GM23338 (cell line): ENCODE data around the gene SORCS2. TPM values are rescaled to one million over a fixed set of nuclear protein-coding genes. Genes with fewer than 3 reads are reported as not detected.

Experiments used
- ATAC-seq: fragments of 200-7000 bp; cut with Tn5 transposase; 3 replicates; pipeline ENCODE4 v1.9.1; 2020
- DNase-seq: peaks from one replicate; pipeline ENCODE4 v3.0.0-alpha.2; 2015; ENCODE audit warnings: low spot score
- H2AFZ ChIP-seq: fragments of 200-600 bp; sonication (generic); 2 replicates; pipeline ENCODE4 v1.8.0; 2016; ENCODE audit warnings: antibody characterized with exemption, mild to moderate bottlenecking, moderate library complexity
- H3F3A ChIP-seq: fragments of 200-600 bp; sonication (generic); replicated peaks from 2 replicates; pipeline ENCODE4 v1.8.0; 2017; ENCODE audit warnings: antibody characterized with exemption, mixed run types, low read depth
- H3K27ac ChIP-seq: fragments of 200-600 bp; sonication (generic); 2 replicates; pipeline ENCODE4 v1.6.1; 2016; ENCODE audit warnings: low read depth
- H3K27me3 ChIP-seq: fragments of 200-600 bp; sonication (generic); 2 replicates; pipeline ENCODE4 v1.8.0; 2016; ENCODE audit warnings: mild to moderate bottlenecking, mixed run types, moderate library complexity; ENCODE audit not compliant: insufficient read depth
- H3K36me3 ChIP-seq: fragments of 200-600 bp; sonication (generic); 2 replicates; pipeline ENCODE4 v1.8.0; 2016; ENCODE audit warnings: mild to moderate bottlenecking; ENCODE audit not compliant: insufficient read depth
- H3K4me1 ChIP-seq: fragments of 200-600 bp; sonication (generic); 2 replicates; pipeline ENCODE4 v1.8.0; 2016; ENCODE audit warnings: mild to moderate bottlenecking, moderate library complexity; ENCODE audit not compliant: insufficient read depth
- H3K4me2 ChIP-seq: fragments of 200-600 bp; sonication (generic); 2 replicates; pipeline ENCODE4 v1.7.1; 2017; ENCODE audit warnings: mixed run types
- H3K4me3 ChIP-seq: fragments of 200-600 bp; sonication (generic); 2 replicates; pipeline ENCODE4 v1.6.1; 2016; ENCODE audit warnings: mixed run types
- H3K79me2 ChIP-seq: fragments of 200-600 bp; sonication (generic); replicated peaks from 2 replicates; pipeline ENCODE4 v1.8.0; 2017; ENCODE audit warnings: mild to moderate bottlenecking; ENCODE audit not compliant: insufficient read depth
- H3K9me2 ChIP-seq: fragments of 200-600 bp; sonication (generic); 2 replicates; pipeline ENCODE4 v1.8.0; 2017; ENCODE audit not compliant: insufficient read depth
- H4K20me1 ChIP-seq: fragments of 200-600 bp; sonication (generic); replicated peaks from 2 replicates; pipeline ENCODE4 v1.8.0; 2017; ENCODE audit warnings: mild to moderate bottlenecking; ENCODE audit not compliant: insufficient read depth
- H3K27ac Mint-ChIP-seq: 2 replicates; pipeline ENCODE4 v1.8.0; 2020; ENCODE audit warnings: inconsistent platforms, mild to moderate bottlenecking, moderate library complexity, mixed read lengths
- H3K27me3 Mint-ChIP-seq: 3 replicates; pipeline ENCODE4 v1.8.0; 2022; ENCODE audit warnings: low read depth, mild to moderate bottlenecking, moderate library complexity, mixed read lengths, inconsistent platforms; ENCODE audit not compliant: insufficient read depth, poor library complexity
- H3K36me3 Mint-ChIP-seq: 3 replicates; pipeline ENCODE4 v1.8.0; 2021; ENCODE audit warnings: low read depth, mild to moderate bottlenecking, inconsistent platforms, moderate library complexity, mixed read lengths
- H3K4me1 Mint-ChIP-seq: 3 replicates; pipeline ENCODE4 v1.8.0; 2020; ENCODE audit warnings: mild to moderate bottlenecking, inconsistent platforms, mixed read lengths
- H3K4me3 Mint-ChIP-seq: 3 replicates; pipeline ENCODE4 v1.8.0; 2021; ENCODE audit warnings: moderate library complexity, mild to moderate bottlenecking, inconsistent platforms, mixed read lengths
- H3K9me3 Mint-ChIP-seq: 3 replicates; pipeline ENCODE4 v1.8.0; 2020; ENCODE audit warnings: moderate library complexity, mild to moderate bottlenecking, inconsistent platforms, mixed read lengths
- CREB1 ChIP-seq: fragments of 250-450 bp; sonication (Bioruptor Pico); IDR thresholded peaks from 2 replicates; pipeline ENCODE4 v1.5.0; 2020; ENCODE audit warnings: low read depth, mild to moderate bottlenecking, moderate library complexity
- CTCF ChIP-seq, 2 experiments: fragments of 200-600 bp in 1 of 2; sonication (generic) in 1 of 2; conservative IDR thresholded peaks; 2 replicates each; pipeline versions ENCODE4 v1.5.1 to v1.6.1; 2016 to 2017; ENCODE audit warnings: antibody characterized with exemption in 2 of 2, low read depth in 2 of 2, mild to moderate bottlenecking in 2 of 2, moderate library complexity in 1 of 2
- ETS1 ChIP-seq: IDR thresholded peaks from 2 replicates; pipeline ENCODE4 v1.6.1; 2016; ENCODE audit warnings: antibody characterized with exemption
- EZH2 ChIP-seq: fragments of 200-600 bp; sonication (generic); IDR thresholded peaks from one replicate; pipeline ENCODE4 v1.8.0; 2017; ENCODE audit warnings: antibody characterized with exemption, mild to moderate bottlenecking, low read depth; ENCODE audit not compliant: unreplicated experiment
- EZH2phosphoT487 ChIP-seq: fragments of 200-600 bp; sonication (generic); IDR thresholded peaks from one replicate; pipeline ENCODE4 v1.8.1; 2018; ENCODE audit warnings: antibody characterized with exemption; ENCODE audit not compliant: unreplicated experiment
- JUNB ChIP-seq: IDR thresholded peaks from one replicate; pipeline ENCODE4 v1.6.1; 2016; ENCODE audit warnings: antibody characterized with exemption; ENCODE audit not compliant: unreplicated experiment
- NANOG ChIP-seq: IDR thresholded peaks from 2 replicates; pipeline ENCODE4 v1.6.1; 2016; ENCODE audit warnings: antibody characterized with exemption, borderline replicate concordance
- POLR2AphosphoS5 ChIP-seq: IDR thresholded peaks from 2 replicates; pipeline ENCODE4 v1.6.1; 2016; ENCODE audit warnings: antibody characterized with exemption, low read depth
- REST ChIP-seq: IDR thresholded peaks from one replicate; pipeline ENCODE4 v1.6.1; 2018; ENCODE audit warnings: antibody characterized with exemption; ENCODE audit not compliant: unreplicated experiment
- STAT1 ChIP-seq: IDR thresholded peaks from one replicate; pipeline ENCODE4 v1.6.1; 2016; ENCODE audit warnings: antibody characterized with exemption; ENCODE audit not compliant: unreplicated experiment
- ZNF114 ChIP-seq: fragments of 250-450 bp; sonication (Bioruptor Pico); IDR thresholded peaks from 2 replicates; pipeline ENCODE4 v1.5.0; 2020; ENCODE audit warnings: mild to moderate bottlenecking, moderate library complexity
- ZNF331 ChIP-seq: fragments of 250-450 bp; sonication (Bioruptor Pico); IDR thresholded peaks from 2 replicates; pipeline ENCODE4 v1.5.0; 2020; ENCODE audit warnings: low read depth, mild to moderate bottlenecking, moderate library complexity
- polyA plus RNA-seq: library from polyadenylated mRNA; unstranded; fragments of >200 nt; fragmentation: Nextera tagmentation; extraction: Ambion mirVana; gene quantifications from 2 replicates; pipeline ENCODE4 v1.2.1, GENCODE V29; 2016
- total RNA-seq: library from RNA; depleted of rRNA; stranded (reverse); fragments of >200 nt; shearing (Covaris generic); gene quantifications from 2 replicates; pipeline ENCODE4 v1.2.3, GENCODE V29; 2014
- TF ChIP-seq, protein P1 (sequence below): fragments of 250-450 bp; sonication (Bioruptor Pico); IDR thresholded peaks from 2 replicates; pipeline ENCODE4 v1.5.0; 2020; ENCODE audit warnings: mild to moderate bottlenecking, moderate library complexity

The SORCS2 gene
- total and polyA plus RNA-seq, 2 experiments from 2014 or later = 0.47 to 2.4 TPM

DNA sequence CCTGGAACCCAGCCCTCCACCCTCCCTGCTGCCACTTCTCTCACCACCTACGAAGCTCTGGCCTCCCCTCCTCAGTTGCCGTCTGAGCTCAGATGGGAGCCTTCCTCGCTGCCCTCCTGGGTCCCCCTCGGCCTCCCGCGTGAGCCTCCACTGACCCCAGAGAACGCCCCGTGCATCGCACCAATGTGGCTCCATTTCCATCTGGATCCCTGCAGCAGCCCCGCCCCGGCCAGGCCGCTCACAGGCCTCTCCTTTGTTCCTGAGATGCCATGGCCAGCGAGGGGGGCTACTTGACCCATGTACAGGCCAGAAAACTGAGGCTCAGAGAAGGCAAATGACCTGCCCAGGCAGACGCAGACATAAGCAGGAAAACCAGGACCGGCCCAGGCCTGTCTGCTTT lies 484.7 kb downstream of the SORCS2 start:
- Mint-ChIP-seq H3K27ac (no peak overlapping the region), H3K27me3 (peaks cover 4% of the 10 kb centered on the region), H3K9me3 (peaks cover 6% of the 10 kb centered on the region), H3K4me3 (no peak overlapping the region), H3K4me1 (peaks cover 4% of the 10 kb centered on the region), H3K36me3 (no peaks in the 10 kb centered on the region)
- H4K20me1 ChIP-seq = no peaks in the 10 kb centered on the region
- no peaks in the 10 kb centered on the region for H3K27me3 ChIP-seq
- H3F3A ChIP-seq = no peaks in the 10 kb centered on the region
- no peak overlapping the region for H3K4me3 ChIP-seq
- H3K27ac ChIP-seq = no peak overlapping the region
- no peak overlapping the region for H2AFZ ChIP-seq
- no peaks in the 10 kb centered on the region for H3K4me1 ChIP-seq
- DNase-seq (no peak), ATAC-seq (no peak)
- no peak for TF ChIP-seq STAT1
- TF ChIP-seq, protein P1, sequence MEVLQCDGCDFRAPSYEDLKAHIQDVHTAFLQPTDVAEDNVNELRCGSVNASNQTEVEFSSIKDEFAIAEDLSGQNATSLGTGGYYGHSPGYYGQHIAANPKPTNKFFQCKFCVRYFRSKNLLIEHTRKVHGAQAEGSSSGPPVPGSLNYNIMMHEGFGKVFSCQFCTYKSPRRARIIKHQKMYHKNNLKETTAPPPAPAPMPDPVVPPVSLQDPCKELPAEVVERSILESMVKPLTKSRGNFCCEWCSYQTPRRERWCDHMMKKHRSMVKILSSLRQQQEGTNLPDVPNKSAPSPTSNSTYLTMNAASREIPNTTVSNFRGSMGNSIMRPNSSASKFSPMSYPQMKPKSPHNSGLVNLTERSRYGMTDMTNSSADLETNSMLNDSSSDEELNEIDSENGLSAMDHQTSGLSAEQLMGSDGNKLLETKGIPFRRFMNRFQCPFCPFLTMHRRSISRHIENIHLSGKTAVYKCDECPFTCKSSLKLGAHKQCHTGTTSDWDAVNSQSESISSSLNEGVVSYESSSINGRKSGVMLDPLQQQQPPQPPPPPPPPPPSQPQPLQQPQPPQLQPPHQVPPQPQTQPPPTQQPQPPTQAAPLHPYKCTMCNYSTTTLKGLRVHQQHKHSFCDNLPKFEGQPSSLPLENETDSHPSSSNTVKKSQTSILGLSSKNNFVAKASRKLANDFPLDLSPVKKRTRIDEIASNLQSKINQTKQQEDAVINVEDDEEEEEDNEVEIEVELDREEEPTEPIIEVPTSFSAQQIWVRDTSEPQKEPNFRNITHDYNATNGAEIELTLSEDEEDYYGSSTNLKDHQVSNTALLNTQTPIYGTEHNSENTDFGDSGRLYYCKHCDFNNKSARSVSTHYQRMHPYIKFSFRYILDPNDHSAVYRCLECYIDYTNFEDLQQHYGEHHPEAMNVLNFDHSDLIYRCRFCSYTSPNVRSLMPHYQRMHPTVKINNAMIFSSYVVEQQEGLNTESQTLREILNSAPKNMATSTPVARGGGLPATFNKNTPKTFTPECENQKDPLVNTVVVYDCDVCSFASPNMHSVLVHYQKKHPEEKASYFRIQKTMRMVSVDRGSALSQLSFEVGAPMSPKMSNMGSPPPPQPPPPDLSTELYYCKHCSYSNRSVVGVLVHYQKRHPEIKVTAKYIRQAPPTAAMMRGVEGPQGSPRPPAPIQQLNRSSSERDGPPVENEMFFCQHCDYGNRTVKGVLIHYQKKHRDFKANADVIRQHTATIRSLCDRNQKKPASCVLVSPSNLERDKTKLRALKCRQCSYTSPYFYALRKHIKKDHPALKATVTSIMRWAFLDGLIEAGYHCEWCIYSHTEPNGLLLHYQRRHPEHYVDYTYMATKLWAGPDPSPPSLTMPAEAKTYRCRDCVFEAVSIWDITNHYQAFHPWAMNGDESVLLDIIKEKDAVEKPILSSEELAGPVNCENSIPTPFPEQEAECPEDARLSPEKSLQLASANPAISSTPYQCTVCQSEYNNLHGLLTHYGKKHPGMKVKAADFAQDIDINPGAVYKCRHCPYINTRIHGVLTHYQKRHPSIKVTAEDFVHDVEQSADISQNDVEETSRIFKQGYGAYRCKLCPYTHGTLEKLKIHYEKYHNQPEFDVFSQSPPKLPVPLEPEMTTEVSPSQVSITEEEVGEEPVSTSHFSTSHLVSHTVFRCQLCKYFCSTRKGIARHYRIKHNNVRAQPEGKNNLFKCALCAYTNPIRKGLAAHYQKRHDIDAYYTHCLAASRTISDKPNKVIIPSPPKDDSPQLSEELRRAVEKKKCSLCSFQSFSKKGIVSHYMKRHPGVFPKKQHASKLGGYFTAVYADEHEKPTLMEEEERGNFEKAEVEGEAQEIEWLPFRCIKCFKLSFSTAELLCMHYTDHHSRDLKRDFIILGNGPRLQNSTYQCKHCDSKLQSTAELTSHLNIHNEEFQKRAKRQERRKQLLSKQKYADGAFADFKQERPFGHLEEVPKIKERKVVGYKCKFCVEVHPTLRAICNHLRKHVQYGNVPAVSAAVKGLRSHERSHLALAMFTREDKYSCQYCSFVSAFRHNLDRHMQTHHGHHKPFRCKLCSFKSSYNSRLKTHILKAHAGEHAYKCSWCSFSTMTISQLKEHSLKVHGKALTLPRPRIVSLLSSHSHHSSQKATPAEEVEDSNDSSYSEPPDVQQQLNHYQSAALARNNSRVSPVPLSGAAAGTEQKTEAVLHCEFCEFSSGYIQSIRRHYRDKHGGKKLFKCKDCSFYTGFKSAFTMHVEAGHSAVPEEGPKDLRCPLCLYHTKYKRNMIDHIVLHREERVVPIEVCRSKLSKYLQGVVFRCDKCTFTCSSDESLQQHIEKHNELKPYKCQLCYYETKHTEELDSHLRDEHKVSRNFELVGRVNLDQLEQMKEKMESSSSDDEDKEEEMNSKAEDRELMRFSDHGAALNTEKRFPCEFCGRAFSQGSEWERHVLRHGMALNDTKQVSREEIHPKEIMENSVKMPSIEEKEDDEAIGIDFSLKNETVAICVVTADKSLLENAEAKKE (CRISPR knock-in tag) = no peak
- TF ChIP-seq REST = no peak
- TF ChIP-seq JUNB = no peak
- no peak for TF ChIP-seq NANOG
- TF ChIP-seq CREB1 (CRISPR knock-in tag) = no peak
- no peak for TF ChIP-seq CTCF (conservative IDR thresholded peaks at IDR 0.05; ENCODE audit: low read depth in 2 of 2)
- TF ChIP-seq POLR2AphosphoS5 = no peak
- TF ChIP-seq ZNF114 (CRISPR knock-in tag) = no peak
- no peak for TF ChIP-seq EZH2phosphoT487
- TF ChIP-seq EZH2 = no peak
- no peak for TF ChIP-seq ETS1
- TF ChIP-seq ZNF331 (CRISPR knock-in tag) = no peak
- H3K4me2 ChIP-seq = no peak overlapping the region
- no peaks in the 10 kb centered on the region for H3K79me2 ChIP-seq
- H3K9me2 ChIP-seq = no peaks in the 10 kb centered on the region
- H3K36me3 ChIP-seq = no peaks in the 10 kb centered on the region
